ENCODE results near the gene BAX.
A peak's percentile ranks its signal among the peaks of the same experiment; 100 is the strongest.

The BAX gene

DNA sequence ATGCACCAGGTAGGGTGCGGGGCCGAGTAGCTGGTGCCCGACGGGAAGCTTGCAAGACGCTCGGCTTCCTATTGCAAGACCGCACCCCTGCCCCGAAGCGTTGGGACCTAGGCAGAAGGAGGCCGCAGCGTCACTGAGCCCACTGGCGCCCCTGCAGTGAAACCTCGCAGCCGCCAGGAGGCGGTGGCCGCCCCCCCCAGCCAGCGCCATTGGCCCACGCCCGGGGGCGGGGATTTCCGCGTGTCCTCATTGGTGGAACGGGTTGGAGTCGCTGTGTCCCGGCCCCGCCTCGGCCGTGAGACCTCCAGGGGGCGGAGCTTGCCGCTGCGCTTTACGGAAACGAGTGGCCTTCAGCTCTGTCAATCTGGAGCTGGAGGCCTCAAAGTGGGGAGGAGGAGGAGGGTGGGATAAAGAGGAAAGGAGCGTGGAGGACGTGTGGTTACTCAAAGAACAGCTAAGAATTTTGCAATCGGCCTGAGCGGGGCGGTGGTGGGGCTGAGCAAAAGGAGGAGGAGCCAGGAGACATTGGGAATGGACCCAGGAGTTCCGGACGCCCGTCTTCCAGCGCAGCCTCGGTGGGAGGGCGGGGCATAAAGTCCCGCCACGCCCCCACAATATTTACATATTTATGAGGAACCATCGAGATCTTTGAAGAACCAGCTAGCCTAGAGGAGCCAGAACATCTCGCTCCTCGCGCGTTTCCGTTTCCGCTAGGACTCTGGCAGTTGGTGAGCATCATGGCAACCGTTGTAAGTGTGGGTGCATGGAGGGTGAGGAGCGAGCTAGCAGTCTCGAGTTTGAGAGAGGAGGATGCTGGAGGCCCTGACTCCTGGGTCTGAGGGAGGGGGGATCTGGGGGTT, 38.7 kb downstream of the BAX start, which contains the start of the genes GYS1 and RUVBL2:
GYS1 (minus strand) TSS at position 135 of the 860 bp plus-strand sequence. CDS start 197 bp downstream, outside the sequence.
RUVBL2 (plus strand) TSS at position 713 of the 860 bp plus-strand sequence; CDS start at position 738, 25 bp downstream.
- ChIA-PET POLR2A (interaction anchor here (0.7 to 2.3 kb wide), 18 partner anchors 10 to 206 kb away, joined by 3 to 12 read pairs (median 5); partner anchors contain the start of genes BAX, BCAT2 and PPP1R15A), CTCF (interaction anchor here (0.6 to 3.5 kb wide), 25 partner anchors 10 to 801 kb away, joined by 3 to 26 read pairs (median 3); partner anchors contain the start of genes DHDH, FTL, IZUMO1 and LIN7B)
- no peak for TF ChIP-seq ZNF384 (IDR thresholded peaks at IDR 0.05)
- no peak for TF ChIP-seq CTBP1 (IDR thresholded peaks at IDR 0.05; ENCODE audit: borderline replicate concordance)
- no peak for TF ChIP-seq SP1 (IDR thresholded peaks at IDR 0.05)
- no peak for TF ChIP-seq ELF4 (IDR thresholded peaks at IDR 0.05)
- TF ChIP-seq, protein P1, sequence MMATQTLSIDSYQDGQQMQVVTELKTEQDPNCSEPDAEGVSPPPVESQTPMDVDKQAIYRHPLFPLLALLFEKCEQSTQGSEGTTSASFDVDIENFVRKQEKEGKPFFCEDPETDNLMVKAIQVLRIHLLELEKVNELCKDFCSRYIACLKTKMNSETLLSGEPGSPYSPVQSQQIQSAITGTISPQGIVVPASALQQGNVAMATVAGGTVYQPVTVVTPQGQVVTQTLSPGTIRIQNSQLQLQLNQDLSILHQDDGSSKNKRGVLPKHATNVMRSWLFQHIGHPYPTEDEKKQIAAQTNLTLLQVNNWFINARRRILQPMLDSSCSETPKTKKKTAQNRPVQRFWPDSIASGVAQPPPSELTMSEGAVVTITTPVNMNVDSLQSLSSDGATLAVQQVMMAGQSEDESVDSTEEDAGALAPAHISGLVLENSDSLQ (IDR thresholded peaks at IDR 0.05): peak; percentile 99
- TF ChIP-seq NFRKB (IDR thresholded peaks at IDR 0.05): no peak
- no peak for TF ChIP-seq LEF1 (IDR thresholded peaks at IDR 0.05; ENCODE audit: borderline replicate concordance)
- TF ChIP-seq FOXM1 (IDR thresholded peaks at IDR 0.05; ENCODE audit: borderline replicate concordance): no peak
- 0 out of 2 replicates have a peak, but pooled peaks have one; percentile 26 for TF ChIP-seq HDGF (IDR thresholded peaks at IDR 0.05; ENCODE audit: borderline replicate concordance)
- TF ChIP-seq TARDBP (IDR thresholded peaks at IDR 0.05): no peak
- TF ChIP-seq FOXA1 (IDR thresholded peaks at IDR 0.05): no peak
- no peak for TF ChIP-seq ARNT (IDR thresholded peaks at IDR 0.05)
- DNase-seq (ENCODE audit: extremely low spot score): peak; percentile 99

DNA sequence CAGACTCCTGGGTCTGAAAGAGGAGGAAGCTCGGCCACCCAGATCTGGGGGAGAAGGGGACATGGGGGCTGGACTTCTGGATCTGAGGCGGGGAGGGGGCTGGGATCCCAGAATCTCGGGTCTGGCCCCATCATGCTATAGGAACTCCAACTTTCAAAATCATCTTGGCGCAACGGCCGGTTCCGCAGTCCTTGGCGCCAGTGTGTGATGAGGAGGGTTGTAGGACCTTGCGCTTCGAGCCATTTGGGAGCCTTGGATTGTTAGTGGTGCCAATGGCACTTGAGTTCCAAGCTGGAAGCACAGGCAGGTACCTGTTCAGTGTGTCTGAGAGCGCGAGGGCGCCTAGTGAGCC, 39.3 kb downstream of the BAX start:
- no peak for DNase-seq (ENCODE audit: extremely low spot score)
- TF ChIP-seq ARNT (IDR thresholded peaks at IDR 0.05): no peak
- no peak for TF ChIP-seq SP1 (IDR thresholded peaks at IDR 0.05)
- TF ChIP-seq LEF1 (IDR thresholded peaks at IDR 0.05; ENCODE audit: borderline replicate concordance): no peak
- no peak for TF ChIP-seq FOXA1 (IDR thresholded peaks at IDR 0.05)
- TF ChIP-seq TARDBP (IDR thresholded peaks at IDR 0.05): no peak
- TF ChIP-seq ELF4 (IDR thresholded peaks at IDR 0.05): no peak
- ChIA-PET POLR2A (interaction anchor here (1.2 to 2.3 kb wide), 13 partner anchors 10 to 184 kb away, joined by 3 to 12 read pairs (median 6); partner anchors contain the start of genes BAX, BCAT2 and PPP1R15A), CTCF (interaction anchor here (0.6 to 3.5 kb wide), 11 partner anchors 11 to 247 kb away, joined by 3 to 26 read pairs (median 5); partner anchors contain the start of gene IZUMO1)

DNA sequence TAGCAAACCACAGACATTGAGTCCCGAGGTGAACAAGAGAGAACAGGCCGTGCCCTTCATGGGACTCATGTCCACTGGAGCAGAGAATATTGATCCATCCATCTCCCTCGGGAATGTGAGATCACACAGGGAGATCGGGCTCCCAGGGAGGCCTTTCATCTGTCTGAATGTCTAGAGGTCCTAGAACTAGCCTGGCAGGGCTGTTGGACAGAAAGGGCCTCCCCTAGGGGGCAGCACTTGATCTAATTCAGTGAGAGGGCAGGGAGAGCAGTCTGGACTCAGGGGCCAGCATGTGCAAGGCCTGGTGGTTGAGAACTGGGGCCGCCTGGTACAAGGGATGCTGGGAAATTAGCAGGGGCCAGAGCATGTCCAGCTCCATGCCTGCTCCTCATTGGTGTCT, 43.3 kb downstream of the BAX start:
- no peak for TF ChIP-seq CTBP1 (IDR thresholded peaks at IDR 0.05; ENCODE audit: borderline replicate concordance)
- TF ChIP-seq FOXK2 (IDR thresholded peaks at IDR 0.05): no peak
- no peak for TF ChIP-seq L3MBTL2 (conservative IDR thresholded peaks at IDR 0.05)
- no peak for TF ChIP-seq ARNT (IDR thresholded peaks at IDR 0.05)
- TF ChIP-seq, protein P1 (IDR thresholded peaks at IDR 0.05): no peak
- TF ChIP-seq FOXA1 (IDR thresholded peaks at IDR 0.05): no peak
- no peak for TF ChIP-seq BHLHE40 (IDR thresholded peaks at IDR 0.05; ENCODE audit: borderline replicate concordance)
- no peak for TF ChIP-seq FOXM1 (IDR thresholded peaks at IDR 0.05; ENCODE audit: borderline replicate concordance)
- TF ChIP-seq SUZ12 (IDR thresholded peaks at IDR 0.05): no peak
- TF ChIP-seq TARDBP (IDR thresholded peaks at IDR 0.05): no peak
- TF ChIP-seq LEF1 (IDR thresholded peaks at IDR 0.05; ENCODE audit: borderline replicate concordance): no peak
- no peak for TF ChIP-seq HDGF (IDR thresholded peaks at IDR 0.05; ENCODE audit: borderline replicate concordance)
- TF ChIP-seq ZNF384 (IDR thresholded peaks at IDR 0.05): no peak
- no peak for TF ChIP-seq NFRKB (IDR thresholded peaks at IDR 0.05)
- no peak for TF ChIP-seq ELF4 (IDR thresholded peaks at IDR 0.05)
- no peak for TF ChIP-seq SP1 (IDR thresholded peaks at IDR 0.05)
- ChIA-PET POLR2A (interaction anchor here (1.0 to 1.3 kb wide), 2 partner anchors 71 to 76 kb away, joined by 3 read pairs; no protein-coding TSS in a partner anchor), CTCF (interaction anchor here (0.9 to 1.7 kb wide), 7 partner anchors 8 to 210 kb away, joined by 3 to 5 read pairs (median 4); no protein-coding TSS in a partner anchor)
- DNase-seq (ENCODE audit: extremely low spot score): peak; percentile 63

DNA sequence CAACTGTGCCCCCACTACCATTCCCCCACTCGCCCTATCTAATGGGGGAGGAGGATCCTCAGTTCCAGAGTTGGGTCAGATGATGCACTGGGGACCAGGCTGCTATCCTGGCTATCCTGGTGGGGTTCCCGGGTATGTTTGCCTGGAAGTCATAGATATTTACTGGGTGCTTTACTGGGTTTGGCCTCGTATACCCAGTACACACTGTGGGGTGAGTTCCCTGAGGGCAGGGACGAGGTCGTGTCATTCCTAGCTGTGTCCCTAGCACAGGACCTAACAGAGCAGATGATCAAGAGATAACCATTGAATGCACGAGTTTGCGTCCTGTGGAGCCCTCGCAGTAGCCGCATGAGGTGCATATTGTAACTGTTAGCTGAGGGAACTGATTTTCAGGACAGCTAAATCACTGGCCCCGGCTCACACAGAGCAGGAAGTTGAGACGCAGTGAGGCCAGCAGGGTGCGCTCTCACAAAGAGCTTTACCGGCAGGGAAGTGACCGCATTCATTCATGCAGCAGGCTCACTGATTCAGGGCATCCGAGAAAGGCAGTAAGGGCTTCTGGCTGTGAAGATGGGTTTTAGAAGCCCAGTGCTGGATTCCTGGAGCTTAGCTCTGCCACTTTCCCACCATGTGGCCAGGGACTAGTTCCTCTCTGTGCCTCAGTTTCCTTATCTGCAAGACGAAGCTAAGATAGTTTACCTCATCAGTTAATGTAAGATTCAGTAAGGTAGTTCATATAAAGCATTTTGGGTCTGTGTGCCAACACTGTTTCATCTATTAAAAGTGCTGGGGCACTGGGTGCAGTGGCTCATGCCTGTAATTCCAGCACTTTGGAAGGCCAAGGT, 45.0 kb downstream of the BAX start:
- TF ChIP-seq, protein P1 (IDR thresholded peaks at IDR 0.05): no peak
- TF ChIP-seq FOXM1 (IDR thresholded peaks at IDR 0.05; ENCODE audit: borderline replicate concordance) (no peak), HDGF (IDR thresholded peaks at IDR 0.05; ENCODE audit: borderline replicate concordance) (no peak), L3MBTL2 (conservative IDR thresholded peaks at IDR 0.05) (no peak), TARDBP (IDR thresholded peaks at IDR 0.05) (no peak), ELF4 (IDR thresholded peaks at IDR 0.05) (no peak), SUZ12 (IDR thresholded peaks at IDR 0.05) (no peak), ARNT (IDR thresholded peaks at IDR 0.05) (no peak), BHLHE40 (IDR thresholded peaks at IDR 0.05; ENCODE audit: borderline replicate concordance) (no peak)
- POLR2A ChIA-PET: interaction anchor here (0.7 to 1.2 kb wide), 3 partner anchors 9 to 66 kb away, joined by 3 to 4 read pairs (median 3); no protein-coding TSS in a partner anchor
- CTCF ChIA-PET: interaction anchor here (0.6 to 1.7 kb wide), 14 partner anchors 9 to 744 kb away, joined by 3 to 16 read pairs (median 4); a partner anchor contains a TSS
- DNase-seq (ENCODE audit: extremely low spot score): peak; percentile 72

DNA sequence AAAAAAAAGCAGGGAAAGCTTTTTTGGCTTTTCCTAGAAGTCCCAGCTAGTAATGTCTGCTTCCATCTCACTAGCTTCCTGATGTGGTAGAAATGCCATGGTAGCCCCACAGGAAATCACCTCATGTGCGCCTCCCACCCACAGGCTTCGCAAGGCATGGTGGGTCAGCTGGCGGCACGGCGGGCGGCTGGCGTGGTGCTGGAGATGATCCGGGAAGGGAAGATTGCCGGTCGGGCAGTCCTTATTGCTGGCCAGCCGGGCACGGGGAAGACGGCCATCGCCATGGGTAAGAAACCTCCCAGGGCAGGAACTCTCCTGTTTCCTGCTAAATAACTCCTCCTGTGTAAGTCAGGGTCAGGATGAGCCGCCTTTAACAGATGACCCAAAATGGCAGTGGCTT, 49.5 kb downstream of the BAX start:
- POLR2A ChIA-PET: no interaction called here
- TF ChIP-seq CTBP1 (IDR thresholded peaks at IDR 0.05; ENCODE audit: borderline replicate concordance): no peak
- TF ChIP-seq ARNT (IDR thresholded peaks at IDR 0.05): no peak
- TF ChIP-seq HDGF (IDR thresholded peaks at IDR 0.05; ENCODE audit: borderline replicate concordance): no peak
- TF ChIP-seq TARDBP (IDR thresholded peaks at IDR 0.05): no peak
- no peak for TF ChIP-seq FOXM1 (IDR thresholded peaks at IDR 0.05; ENCODE audit: borderline replicate concordance)
- TF ChIP-seq LEF1 (IDR thresholded peaks at IDR 0.05; ENCODE audit: borderline replicate concordance): no peak
- no peak for TF ChIP-seq L3MBTL2 (conservative IDR thresholded peaks at IDR 0.05)
- TF ChIP-seq SUZ12 (IDR thresholded peaks at IDR 0.05): no peak
- no peak for TF ChIP-seq FOXA1 (IDR thresholded peaks at IDR 0.05)
- TF ChIP-seq BHLHE40 (IDR thresholded peaks at IDR 0.05; ENCODE audit: borderline replicate concordance): no peak
- TF ChIP-seq, protein P1 (IDR thresholded peaks at IDR 0.05): no peak
- no peak for DNase-seq (ENCODE audit: extremely low spot score)
- CTCF ChIA-PET: no interaction called here

Data from HEK293T (cell line).